Hematopoietic multipotent progenitor cell treated with erythropoietin and hydrocortisone succinate and interleukin-3 and kit ligand, for 15 days (in vitro differentiated cells): ENCODE results near the gene OLFML3.
"Not testable (repeated sequence)": the region's sequence is repeated elsewhere in the genome, so short reads cannot be mapped to it uniquely, and the experiment has no call there.

Experiments used
- DNase-seq: peaks from one replicate; pipeline ENCODE4 v3.0.0-alpha.2; 2015; ENCODE audit warnings: low spot score

The OLFML3 gene, protein sequence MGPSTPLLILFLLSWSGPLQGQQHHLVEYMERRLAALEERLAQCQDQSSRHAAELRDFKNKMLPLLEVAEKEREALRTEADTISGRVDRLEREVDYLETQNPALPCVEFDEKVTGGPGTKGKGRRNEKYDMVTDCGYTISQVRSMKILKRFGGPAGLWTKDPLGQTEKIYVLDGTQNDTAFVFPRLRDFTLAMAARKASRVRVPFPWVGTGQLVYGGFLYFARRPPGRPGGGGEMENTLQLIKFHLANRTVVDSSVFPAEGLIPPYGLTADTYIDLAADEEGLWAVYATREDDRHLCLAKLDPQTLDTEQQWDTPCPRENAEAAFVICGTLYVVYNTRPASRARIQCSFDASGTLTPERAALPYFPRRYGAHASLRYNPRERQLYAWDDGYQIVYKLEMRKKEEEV

DNA sequence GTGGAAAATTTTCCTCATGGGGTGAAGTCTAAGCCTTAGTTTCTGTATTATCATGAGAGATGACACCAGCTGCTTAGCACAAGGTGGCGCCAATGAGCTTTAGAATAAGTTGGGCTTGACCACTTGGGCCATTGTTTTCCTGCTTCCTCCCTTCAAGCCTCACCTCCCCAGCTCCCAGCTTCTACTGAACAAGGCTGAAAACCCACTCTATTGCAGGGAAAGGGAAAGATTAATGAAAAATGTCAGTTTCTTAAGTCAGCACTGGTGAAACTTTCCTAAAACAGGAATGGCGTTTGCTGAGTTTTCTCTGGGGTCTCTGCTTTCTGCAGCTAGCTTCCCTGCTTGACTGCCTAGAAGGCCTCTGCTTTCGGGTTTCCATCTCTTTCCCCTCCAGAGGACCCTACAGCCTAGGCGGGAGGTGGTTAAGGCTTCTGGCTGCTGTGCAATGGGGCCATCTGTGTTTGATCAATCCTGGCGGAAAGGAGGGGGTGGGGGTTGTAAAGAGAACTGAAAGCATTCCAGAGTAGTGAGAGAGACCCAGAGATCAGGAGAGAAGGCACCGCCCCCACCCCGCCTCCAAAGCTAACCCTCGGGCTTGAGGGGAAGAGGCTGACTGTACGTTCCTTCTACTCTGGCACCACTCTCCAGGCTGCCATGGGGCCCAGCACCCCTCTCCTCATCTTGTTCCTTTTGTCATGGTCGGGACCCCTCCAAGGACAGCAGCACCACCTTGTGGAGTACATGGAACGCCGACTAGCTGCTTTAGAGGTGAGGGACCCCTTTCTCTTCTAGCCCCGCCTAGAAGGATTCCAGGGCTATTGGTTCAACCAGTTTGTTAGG is at the start of gene OLFML3:
Gene OLFML3, plus strand, starts transcription at position 612 of the 840 bp plus-strand sequence. Its CDS starts 43 bp downstream, at position 655.
- DNase-seq = peak; percentile 64

DNA sequence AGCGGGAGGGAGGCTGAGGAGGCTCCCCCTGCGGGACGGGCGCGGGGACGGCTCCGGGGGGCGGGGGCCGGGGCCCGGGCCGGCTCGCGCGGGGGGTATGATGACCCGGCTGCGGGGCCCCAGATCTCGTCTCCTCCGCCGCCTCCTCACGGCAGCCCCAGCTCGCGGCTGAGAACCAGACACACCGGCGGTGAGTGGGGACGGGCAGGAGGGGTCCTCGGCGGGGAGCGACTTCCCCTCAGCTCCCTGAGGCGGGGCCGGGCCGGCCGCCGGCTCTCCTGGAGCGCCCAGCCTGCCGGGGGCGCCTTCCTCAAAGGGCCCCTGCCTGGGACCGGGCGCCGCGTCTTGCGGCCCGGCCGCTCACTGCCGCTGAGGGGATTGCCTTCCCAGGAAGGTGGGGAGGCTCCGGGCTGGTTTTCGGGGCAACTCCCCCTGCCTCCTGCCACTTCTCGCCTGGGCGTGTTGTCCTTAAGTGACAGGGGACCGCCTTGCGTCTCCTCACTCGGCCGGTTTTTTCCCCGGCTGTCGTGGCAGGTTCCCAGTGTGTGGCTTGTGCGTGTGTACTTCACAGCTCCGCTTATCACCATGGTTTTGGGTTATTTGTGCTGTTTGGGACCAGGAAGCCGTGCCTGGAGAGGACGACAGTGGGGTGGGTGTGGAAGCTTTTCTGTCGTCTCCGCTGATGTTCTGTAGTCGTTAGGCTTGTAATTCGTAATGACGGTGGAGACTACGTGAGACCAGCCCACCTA is 49.4 kb upstream of the OLFML3 start:
- DNase-seq = peak; percentile 72

- peak; percentile 58 for DNase-seq
Measured at GRCh38 chr1:113930499-113931161, 48.6 kb upstream of the OLFML3 start.

DNA sequence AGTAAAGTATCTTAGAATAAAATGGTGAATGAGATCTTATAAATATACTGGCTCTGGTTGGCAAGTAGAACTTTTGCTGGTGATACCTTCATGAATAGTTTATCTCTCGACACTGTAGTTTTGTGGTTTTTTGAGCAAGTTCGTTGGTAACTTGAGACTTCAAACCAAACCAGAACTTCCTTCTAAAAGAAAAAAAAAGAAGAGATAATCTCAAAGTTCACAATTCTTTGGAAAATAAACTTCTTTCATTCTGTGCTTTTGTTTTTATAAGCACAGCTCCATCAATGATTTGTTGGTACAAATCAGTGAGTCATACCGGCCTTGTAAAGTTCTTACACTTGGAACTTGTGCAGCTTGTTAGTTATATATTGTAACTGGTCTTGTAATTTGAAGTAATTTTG is 47.8 kb upstream of the OLFML3 start:
- peak; percentile 36 for DNase-seq

DNA sequence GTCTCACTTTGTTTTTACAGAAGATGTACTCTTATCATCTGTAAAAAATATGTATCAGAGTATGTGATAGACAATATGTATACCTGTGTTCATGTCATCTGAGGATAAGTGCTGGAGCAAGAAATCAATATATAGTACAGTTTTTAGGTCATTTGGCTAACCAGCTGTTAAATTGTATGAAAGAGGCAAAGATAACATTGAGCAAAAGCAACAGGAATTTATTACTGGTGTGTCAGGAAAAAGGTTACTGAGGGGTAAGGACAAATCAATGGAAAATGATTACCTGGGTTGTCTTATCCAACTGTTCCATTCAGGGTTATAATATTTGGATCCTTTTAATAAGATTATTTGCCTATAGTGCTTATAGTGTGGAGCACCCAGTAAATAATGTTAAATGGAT is 45.3 kb upstream of the OLFML3 start:
- DNase-seq = no peak

DNA sequence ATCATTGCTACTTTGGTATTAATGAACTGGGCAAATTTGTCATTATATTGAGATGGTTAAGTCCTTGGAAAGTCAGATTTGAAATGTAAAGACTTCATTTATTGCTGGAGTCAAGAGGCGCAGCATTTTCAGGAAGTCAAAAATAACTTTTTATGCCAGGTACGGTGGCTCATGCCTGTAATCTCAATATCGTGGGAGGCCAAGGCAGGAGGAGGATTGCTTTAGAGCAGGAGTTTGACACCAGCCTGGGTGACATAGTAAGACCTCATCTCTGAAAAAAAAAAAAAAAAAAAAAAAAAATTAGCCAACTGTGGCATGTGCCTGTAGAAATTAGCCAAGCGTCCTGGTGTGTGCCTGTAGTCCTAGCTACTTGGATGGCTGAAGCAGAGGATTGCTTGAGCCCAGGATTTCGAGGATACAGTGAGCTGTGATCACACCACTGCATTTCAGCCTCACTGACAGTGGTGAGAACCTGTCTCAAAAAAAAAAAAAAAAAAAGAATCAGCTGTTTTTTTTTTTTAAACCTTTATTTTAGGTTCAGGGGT is 44.7 kb upstream of the OLFML3 start:
- DNase-seq = no peak

DNA sequence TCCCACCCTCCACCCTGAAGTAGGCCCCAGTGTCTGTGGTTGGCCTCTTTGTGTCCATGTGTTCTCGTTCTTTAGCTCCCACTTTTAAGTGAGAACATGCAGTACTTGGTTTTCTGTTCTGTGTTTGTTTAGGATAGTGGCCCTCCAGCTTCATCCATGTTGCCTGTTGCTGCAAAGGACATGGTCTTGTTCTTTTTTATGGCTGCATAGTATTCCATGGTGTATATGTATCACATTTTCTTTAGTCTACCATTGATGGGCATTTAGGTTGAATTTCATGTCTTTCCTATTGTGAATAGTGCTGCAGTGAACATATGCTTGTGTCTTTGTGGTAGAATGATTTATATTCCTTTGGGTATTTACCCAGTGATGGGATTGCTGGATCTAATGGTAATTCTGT is 44.1 kb upstream of the OLFML3 start:
- DNase-seq = no peak

DNA sequence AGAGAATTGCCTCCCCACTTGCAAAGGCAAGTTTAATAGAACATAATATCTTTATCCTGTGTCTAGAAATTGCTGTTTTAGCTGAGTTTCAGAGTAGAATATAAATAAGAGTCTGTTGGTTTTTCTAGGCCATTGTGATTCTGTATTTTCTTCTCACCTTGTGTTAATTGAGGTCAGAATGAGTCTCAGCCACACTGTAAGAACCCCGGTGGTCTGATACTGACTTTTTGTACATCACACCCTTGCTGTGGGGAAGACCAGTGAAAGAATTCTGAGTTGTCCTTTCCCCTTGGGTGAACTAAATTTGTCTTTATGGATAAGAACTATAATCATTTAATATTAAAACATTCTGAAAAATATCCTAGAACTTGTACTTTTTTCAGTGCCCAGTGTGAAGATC is 43.3 kb upstream of the OLFML3 start:
- no peak for DNase-seq

GRCh38 chr1:113937146-113937545 is 42.1 kb upstream of the OLFML3 start:
- no peak for DNase-seq

DNA sequence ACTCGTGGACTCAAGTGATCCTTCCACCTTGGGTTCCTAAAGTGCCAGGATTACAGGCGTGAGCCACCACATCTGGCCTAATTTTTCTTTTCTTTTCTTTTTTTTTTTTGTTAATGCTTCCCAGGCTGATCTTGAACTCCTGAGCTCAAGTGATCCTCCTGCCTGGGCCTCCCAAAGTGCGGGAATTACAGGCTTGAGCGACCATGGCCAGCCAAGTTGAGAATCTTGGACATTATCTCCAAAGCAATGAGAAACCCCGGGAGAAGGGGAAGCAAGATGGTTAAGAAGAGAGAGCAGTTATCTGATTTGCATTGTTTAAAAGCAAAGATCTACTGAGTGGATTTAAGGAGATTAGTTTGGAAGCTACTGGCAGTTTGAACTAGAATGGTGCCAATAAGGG is 41.1 kb upstream of the OLFML3 start:
- DNase-seq = no peak

DNA sequence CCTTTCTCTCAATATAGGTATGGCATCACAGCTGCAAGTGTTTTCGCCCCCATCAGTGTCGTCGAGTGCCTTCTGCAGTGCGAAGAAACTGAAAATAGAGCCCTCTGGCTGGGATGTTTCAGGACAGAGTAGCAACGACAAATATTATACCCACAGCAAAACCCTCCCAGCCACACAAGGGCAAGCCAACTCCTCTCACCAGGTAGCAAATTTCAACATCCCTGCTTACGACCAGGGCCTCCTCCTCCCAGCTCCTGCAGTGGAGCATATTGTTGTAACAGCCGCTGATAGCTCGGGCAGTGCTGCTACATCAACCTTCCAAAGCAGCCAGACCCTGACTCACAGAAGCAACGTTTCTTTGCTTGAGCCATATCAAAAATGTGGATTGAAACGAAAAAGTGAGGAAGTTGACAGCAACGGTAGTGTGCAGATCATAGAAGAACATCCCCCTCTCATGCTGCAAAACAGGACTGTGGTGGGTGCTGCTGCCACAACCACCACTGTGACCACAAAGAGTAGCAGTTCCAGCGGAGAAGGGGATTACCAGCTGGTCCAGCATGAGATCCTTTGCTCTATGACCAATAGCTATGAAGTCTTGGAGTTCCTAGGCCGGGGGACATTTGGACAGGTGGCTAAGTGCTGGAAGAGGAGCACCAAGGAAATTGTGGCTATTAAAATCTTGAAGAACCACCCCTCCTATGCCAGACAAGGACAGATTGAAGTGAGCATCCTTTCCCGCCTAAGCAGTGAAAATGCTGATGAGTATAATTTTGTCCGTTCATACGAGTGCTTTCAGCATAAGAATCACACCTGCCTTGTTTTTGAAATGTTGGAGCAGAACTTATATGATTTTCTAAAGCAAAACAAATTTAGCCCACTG is 38.7 kb upstream of the OLFML3 start:
- DNase-seq = no peak

DNA sequence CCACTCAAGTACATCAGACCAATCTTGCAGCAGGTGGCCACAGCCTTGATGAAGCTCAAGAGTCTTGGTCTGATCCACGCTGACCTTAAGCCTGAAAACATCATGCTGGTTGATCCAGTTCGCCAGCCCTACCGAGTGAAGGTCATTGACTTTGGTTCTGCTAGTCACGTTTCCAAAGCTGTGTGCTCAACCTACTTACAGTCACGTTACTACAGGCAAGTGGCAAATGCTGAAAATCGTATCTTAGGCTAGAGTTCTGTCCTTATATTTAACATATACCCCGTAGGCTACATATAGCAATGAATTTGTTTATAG is 38.1 kb upstream of the OLFML3 start:
- no peak for DNase-seq

DNA sequence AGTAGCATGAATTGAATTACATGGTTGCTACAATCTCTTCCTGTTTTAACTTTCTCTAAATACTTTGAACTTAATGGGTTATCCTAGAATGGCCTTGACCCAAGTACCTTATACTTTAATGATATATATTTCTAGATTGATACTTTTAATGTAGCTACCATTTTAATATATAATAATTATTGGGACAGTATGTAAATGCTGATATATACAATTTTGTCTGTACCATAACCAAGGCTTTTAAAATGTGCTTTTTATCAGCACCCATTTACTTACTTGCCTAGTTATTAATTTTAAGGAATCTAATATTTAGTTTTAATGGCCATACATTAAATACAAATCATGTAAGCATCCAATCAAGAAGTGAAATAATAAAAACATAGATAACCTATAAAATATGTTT is 36.7 kb upstream of the OLFML3 start:
- no peak for DNase-seq

DNA sequence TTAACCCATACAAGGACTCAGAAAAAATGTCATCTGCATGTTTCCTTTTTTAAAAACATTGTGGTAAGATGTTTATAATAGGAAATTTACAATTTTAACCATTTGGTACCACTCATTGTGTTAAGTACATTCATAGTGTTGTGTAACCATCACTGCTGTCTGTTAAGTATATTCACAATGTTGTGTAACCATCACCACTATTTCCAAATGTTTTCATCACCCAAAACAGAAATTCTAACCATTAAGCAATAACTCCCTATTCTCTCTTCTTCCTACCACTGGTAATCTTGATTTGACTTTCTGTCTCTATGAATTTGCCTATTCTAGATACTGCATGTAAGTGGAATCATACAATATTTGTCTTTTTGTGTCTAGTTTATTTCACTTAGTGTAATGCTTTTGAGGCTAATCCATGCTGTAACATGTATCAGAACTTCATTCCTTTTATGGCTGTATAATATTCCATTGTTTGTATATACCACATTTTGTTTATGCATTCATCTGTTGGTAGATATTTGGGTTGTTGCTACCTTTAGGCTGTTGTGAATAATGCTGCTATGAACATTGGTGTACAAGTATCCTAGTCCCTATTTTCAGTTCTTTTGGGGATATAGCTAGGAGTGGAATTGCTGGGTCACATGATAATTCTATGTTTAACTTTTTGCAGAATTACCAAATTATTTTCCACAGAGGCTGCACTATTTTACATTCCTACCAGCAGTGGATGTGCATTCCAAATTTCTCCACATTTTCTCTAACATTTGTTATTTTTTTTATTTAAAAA is 36.1 kb upstream of the OLFML3 start:
- no peak for DNase-seq

DNA sequence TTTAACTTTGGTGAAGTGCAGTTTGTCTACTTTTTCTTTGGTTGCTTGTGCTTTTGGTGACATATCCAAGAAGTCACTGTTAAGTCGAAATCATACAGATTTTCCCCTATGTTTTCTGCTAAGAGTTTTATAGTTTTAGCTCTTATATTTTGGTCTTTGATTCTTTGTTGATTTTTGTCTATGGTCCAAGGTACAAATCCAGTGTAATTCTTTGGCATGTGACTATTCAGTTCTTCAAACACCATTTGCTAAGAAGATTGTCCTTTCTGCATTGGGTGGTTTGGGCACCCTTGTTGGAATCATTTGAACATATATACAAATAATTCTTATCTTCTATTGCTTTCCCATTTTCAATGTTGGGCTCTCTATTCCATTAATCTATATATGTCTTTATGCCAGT is 33.9 kb upstream of the OLFML3 start:
- DNase-seq = no peak

GRCh38 chr1:113946112-113946511 is 33.2 kb upstream of the OLFML3 start:
- no peak for DNase-seq

DNA sequence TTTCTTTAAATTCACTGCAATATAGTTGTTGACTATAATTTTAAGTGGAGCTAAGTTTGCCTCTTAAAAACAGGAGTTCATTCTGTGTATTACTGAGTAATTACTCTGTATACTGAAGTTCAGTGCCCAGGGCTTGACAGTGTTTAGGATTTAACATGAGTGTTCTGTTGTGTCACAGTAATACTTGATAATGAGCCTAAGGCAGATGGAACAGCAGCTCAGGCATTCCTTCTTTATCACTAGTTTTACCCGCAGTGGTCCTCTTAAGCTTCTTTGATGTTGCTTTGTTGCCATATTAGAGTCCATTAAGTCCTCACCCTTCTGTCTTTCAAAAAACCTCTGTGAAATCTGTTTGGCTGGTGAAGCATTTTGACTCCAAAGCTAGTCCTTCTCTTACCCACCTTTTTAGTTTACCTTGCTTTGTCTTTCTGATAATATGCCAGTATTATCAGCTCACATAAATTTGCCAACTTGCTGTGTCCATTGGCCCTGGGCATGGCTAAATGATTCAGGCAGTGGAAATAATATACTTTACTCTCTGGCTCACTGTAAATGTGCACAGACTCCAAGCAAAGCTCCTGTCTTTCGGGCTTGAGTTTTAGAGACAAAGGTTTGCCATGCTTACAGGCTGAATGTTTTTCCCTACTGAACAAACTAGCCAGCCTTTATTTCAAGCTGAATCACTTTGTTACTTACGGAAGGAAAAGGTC is 32.4 kb upstream of the OLFML3 start:
- peak; percentile 23 for DNase-seq

DNA sequence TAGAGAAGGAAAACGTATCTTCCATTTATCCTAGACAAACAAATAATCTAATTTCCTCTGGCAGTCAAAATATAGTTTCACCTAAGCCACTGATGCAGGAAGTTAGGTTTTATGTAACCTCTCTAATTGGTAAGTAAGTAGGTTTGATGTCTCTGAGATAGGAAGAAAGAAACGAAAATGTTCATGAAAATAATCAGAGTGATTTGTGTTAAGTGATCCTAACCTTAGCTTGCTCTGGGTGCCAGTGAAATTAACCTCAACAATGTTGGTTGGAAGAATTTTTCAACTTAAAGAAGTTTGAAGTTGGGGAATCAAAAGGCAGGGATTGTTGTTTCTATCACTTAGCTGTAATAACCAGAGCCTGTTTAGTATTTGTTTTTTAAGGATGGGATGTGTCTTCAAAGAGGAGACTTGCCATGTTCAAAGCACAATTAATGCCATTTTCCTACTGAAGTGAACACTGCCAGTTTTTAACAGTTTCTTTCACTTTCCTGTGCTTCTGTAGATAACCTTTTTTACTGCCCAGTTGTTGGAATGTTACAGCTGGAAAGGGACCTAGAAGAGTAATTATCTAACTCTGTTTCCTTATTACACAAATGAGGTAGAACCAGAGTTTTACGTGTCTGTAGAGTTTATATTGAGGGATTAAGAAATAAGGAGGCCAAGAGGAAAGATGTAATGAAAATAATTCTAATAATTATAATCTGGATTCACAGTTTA is 31.7 kb upstream of the OLFML3 start:
- DNase-seq = no peak

GRCh38 chr1:113948151-113948550 is 31.1 kb upstream of the OLFML3 start:
- DNase-seq = not testable (repeated sequence)
